NK-92 (cell line): Measurements from ENCODE around the gene GABBR2.
"Not testable (repeated sequence)": the region's sequence is repeated elsewhere in the genome, so short reads cannot be mapped to it uniquely, and the experiment has no call there.

Source experiments
- DNase-seq: peaks from one replicate; lab custom pipeline; 2025; ENCODE audit not compliant: unreplicated experiment; lab: John Stamatoyannopoulos, UW

Gene GABBR2

GRCh38 chr9:98597236-98597771, 111.4 kb downstream of the GABBR2 start:
- no peak for DNase-seq

- no peak for DNase-seq
These were observed 112.2 kb downstream of the GABBR2 start for GRCh38 chr9:98596486-98596885.

GRCh38 chr9:98594546-98595160, 114.1 kb downstream of the GABBR2 start:
- no peak for DNase-seq

GRCh38 chr9:98593354-98594253, 115.1 kb downstream of the GABBR2 start:
- DNase-seq = no peak

- no peak for DNase-seq
These were observed 117.0 kb downstream of the GABBR2 start for GRCh38 chr9:98591696-98592095.

GRCh38 chr9:98590101-98590500, 118.6 kb downstream of the GABBR2 start:
- DNase-seq = no peak

- DNase-seq = no peak
These were observed 119.6 kb downstream of the GABBR2 start for GRCh38 chr9:98589102-98589501.

GRCh38 chr9:98584853-98585438, 123.8 kb downstream of the GABBR2 start:
- not testable (repeated sequence) for DNase-seq

GRCh38 chr9:98584059-98584458, 124.7 kb downstream of the GABBR2 start:
- DNase-seq = no peak

- DNase-seq = no peak
These were observed 125.3 kb downstream of the GABBR2 start for GRCh38 chr9:98583417-98583816.

GRCh38 chr9:98580956-98581355, 127.8 kb downstream of the GABBR2 start:
- no peak for DNase-seq

- no peak for DNase-seq
These were observed 129.0 kb downstream of the GABBR2 start for GRCh38 chr9:98579700-98580099.

GRCh38 chr9:98577446-98577845, 131.3 kb downstream of the GABBR2 start:
- no peak for DNase-seq

GRCh38 chr9:98576859-98577258, 131.9 kb downstream of the GABBR2 start:
- DNase-seq = no peak

- DNase-seq = no peak
These were observed 132.4 kb downstream of the GABBR2 start for GRCh38 chr9:98576354-98576753.

- no peak for DNase-seq
These were observed 133.1 kb downstream of the GABBR2 start for GRCh38 chr9:98575379-98576346.

- DNase-seq = no peak
These were observed 134.9 kb downstream of the GABBR2 start for GRCh38 chr9:98573749-98574278.

- no peak for DNase-seq
These were observed 135.9 kb downstream of the GABBR2 start for GRCh38 chr9:98572796-98573195.

- no peak for DNase-seq
These were observed 136.6 kb downstream of the GABBR2 start for GRCh38 chr9:98572054-98572627.

GRCh38 chr9:98571643-98572042, 137.1 kb downstream of the GABBR2 start:
- no peak for DNase-seq
